PC-3 (cell line): ENCODE results near the gene GALNS.

ENCODE experiments used
- EZH2 ChIP-seq: fragments of 300-600 bp; sonication (generic); IDR thresholded peaks from one replicate; pipeline ENCODE4 v1.6.1; 2017; ENCODE audit warnings: antibody characterized with exemption, mild to moderate bottlenecking, low read length; ENCODE audit not compliant: unreplicated experiment
- EZH2phosphoT487 ChIP-seq: fragments of 300-600 bp; sonication (generic); IDR thresholded peaks from 2 replicates; pipeline ENCODE4 v1.6.1; 2018; ENCODE audit warnings: mild to moderate bottlenecking, antibody characterized with exemption, low read length, borderline replicate concordance
- TF ChIP-seq, protein P1 (sequence below): fragments of 300-600 bp; sonication (generic); conservative IDR thresholded peaks from 2 replicates; pipeline ENCODE4 v1.5.1; 2017; ENCODE audit warnings: antibody characterized with exemption, low read depth, mild to moderate bottlenecking, low read length

DNA sequence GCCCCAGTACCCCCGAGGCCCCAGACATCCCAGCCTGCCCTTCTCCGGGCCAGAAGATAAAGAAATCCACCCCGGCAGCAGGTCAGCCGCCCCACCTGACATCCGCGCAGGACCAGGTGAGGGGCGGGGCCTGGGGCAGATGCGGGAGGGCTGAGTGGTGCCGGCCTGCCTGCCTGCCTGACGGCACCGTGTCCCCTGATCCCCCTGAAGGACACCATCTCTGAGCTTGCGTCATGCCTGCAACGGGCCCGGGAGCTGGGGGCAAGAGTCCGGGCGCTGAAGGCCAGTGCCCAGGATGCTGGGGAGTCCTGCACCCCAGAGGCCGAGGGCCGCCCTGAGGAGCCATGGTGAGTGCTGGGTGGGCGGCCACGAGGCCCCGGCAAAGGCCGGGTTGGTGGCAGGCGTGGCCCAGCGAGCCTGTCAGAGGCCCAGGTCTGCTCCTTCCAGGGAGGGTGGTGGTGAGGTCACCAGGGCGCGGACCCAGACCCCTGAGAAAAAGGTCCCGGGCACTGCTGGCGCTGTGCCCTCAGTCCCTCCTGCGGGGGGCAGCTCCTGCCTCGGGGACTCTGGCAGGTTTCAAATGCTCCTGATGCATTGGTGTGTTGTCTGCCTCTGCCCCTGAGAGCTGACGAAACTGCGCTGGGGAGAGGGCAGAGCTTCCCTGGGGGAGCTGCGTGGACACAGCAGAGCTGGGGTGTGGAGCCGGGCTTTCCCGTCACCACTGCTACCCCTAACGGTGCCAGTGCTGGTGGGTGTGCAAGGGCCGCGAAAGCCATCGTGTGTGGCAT is 52.0 kb downstream of the GALNS start:
- TF ChIP-seq, protein P1, sequence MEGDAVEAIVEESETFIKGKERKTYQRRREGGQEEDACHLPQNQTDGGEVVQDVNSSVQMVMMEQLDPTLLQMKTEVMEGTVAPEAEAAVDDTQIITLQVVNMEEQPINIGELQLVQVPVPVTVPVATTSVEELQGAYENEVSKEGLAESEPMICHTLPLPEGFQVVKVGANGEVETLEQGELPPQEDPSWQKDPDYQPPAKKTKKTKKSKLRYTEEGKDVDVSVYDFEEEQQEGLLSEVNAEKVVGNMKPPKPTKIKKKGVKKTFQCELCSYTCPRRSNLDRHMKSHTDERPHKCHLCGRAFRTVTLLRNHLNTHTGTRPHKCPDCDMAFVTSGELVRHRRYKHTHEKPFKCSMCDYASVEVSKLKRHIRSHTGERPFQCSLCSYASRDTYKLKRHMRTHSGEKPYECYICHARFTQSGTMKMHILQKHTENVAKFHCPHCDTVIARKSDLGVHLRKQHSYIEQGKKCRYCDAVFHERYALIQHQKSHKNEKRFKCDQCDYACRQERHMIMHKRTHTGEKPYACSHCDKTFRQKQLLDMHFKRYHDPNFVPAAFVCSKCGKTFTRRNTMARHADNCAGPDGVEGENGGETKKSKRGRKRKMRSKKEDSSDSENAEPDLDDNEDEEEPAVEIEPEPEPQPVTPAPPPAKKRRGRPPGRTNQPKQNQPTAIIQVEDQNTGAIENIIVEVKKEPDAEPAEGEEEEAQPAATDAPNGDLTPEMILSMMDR = no peak
- TF ChIP-seq EZH2 (no peak), EZH2phosphoT487 (no peak)
